ENCODE results near the gene EPS15.
"Not testable (repeated sequence)": the region's sequence is repeated elsewhere in the genome, so short reads cannot be mapped to it uniquely, and the experiment has no call there.

The EPS15 gene

GRCh38 chr1:51331206-51332100 is 187.6 kb downstream of the EPS15 start:
- peak; percentile 61 to 72 for DNase-seq

GRCh38 chr1:51330331-51331201 is 188.5 kb downstream of the EPS15 start, which contains the start of gene TTC39A:
TTC39A (minus strand) TSS chr1:51330562; CDS start chr1:51330477, 85 bp downstream.
- DNase-seq, result no peak

- no peak for DNase-seq
Observed at GRCh38 chr1:51329443-51330325, 189.4 kb downstream of the EPS15 start.

- no peak for DNase-seq
Observed at GRCh38 chr1:51328926-51329325, 190.1 kb downstream of the EPS15 start.

- DNase-seq, result no peak
Observed at GRCh38 chr1:51328279-51328678, 190.8 kb downstream of the EPS15 start.

- DNase-seq, result no peak
Observed at GRCh38 chr1:51327386-51327785, 191.7 kb downstream of the EPS15 start.

GRCh38 chr1:51326839-51327238 is 192.2 kb downstream of the EPS15 start:
- no peak for DNase-seq

GRCh38 chr1:51325878-51326755 is 192.9 kb downstream of the EPS15 start:
- no peak for DNase-seq

GRCh38 chr1:51325391-51325790 is 193.7 kb downstream of the EPS15 start:
- DNase-seq, result no peak

- not testable (repeated sequence) for DNase-seq
Observed at GRCh38 chr1:51325011-51325385, 194.1 kb downstream of the EPS15 start.

GRCh38 chr1:51324251-51325010 is 194.6 kb downstream of the EPS15 start:
- DNase-seq, result no peak

- DNase-seq, result no peak
Observed at GRCh38 chr1:51323778-51324177, 195.3 kb downstream of the EPS15 start.

- DNase-seq, result no peak
Observed at GRCh38 chr1:51322417-51323101, 196.5 kb downstream of the EPS15 start.

- DNase-seq, result no peak
Observed at GRCh38 chr1:51321924-51322280, 197.2 kb downstream of the EPS15 start.

GRCh38 chr1:51320967-51321923 is 197.8 kb downstream of the EPS15 start:
- DNase-seq, result no peak

GRCh38 chr1:51317798-51318197 is 201.3 kb downstream of the EPS15 start:
- DNase-seq, result no peak

GRCh38 chr1:51316846-51317120 is 202.3 kb downstream of the EPS15 start:
- no peak for DNase-seq

GRCh38 chr1:51316113-51316845 is 202.8 kb downstream of the EPS15 start:
- no peak for DNase-seq

All from inflammatory macrophage (primary cell).